HG03378 (cell line): ENCODE results near the gene RAB9B.
"Not testable (repeated sequence)": the region's sequence is repeated elsewhere in the genome, so short reads cannot be mapped to it uniquely, and the experiment has no call there.

Experiments
- ATAC-seq: cut with Tn5 transposase; IDR thresholded peaks from one replicate; pipeline ENCODE4 v1.9.1; 2021; ENCODE audit warnings: mild to moderate bottlenecking, moderate library complexity; ENCODE audit not compliant: unreplicated experiment

The RAB9B gene

GRCh38 chrX:103831803-103832544 is at the start of gene RAB9B:
Gene RAB9B, minus strand, starts transcription at chrX:103832257. Its CDS starts 6,473 bp downstream, at chrX:103825784.
- peak; percentile 62 for ATAC-seq

- no peak for ATAC-seq
These were observed 47.3 kb upstream of the RAB9B start for GRCh38 chrX:103879339-103879738.

- no peak for ATAC-seq
These were observed 46.5 kb upstream of the RAB9B start for GRCh38 chrX:103878466-103879122.

GRCh38 chrX:103877571-103877970 is 45.5 kb upstream of the RAB9B start:
- ATAC-seq: no peak

- ATAC-seq: no peak
These were observed 33.0 kb upstream of the RAB9B start for GRCh38 chrX:103864886-103865534.

GRCh38 chrX:103864149-103864548 is 32.1 kb upstream of the RAB9B start:
- no peak for ATAC-seq

GRCh38 chrX:103861200-103861599 is 29.1 kb upstream of the RAB9B start:
- ATAC-seq: no peak

GRCh38 chrX:103849558-103849957 is 17.5 kb upstream of the RAB9B start:
- no peak for ATAC-seq

GRCh38 chrX:103847174-103847870 is 15.3 kb upstream of the RAB9B start:
- ATAC-seq: no peak

- ATAC-seq: no peak
These were observed 14.3 kb upstream of the RAB9B start for GRCh38 chrX:103846386-103846785.

GRCh38 chrX:103845165-103845653 is 13.2 kb upstream of the RAB9B start:
- ATAC-seq: peak; percentile 82

GRCh38 chrX:103839404-103839803 is 7.3 kb upstream of the RAB9B start:
- no peak for ATAC-seq

- ATAC-seq: peak; percentile 25
These were observed 685 bp downstream of the RAB9B start for GRCh38 chrX:103831342-103831802.

GRCh38 chrX:103830848-103831247 is 1.2 kb downstream of the RAB9B start:
- no peak for ATAC-seq

GRCh38 chrX:103828529-103828928 is 3.5 kb downstream of the RAB9B start:
- no peak for ATAC-seq

GRCh38 chrX:103825881-103826280 is 6.2 kb downstream of the RAB9B start:
- ATAC-seq: no peak

GRCh38 chrX:103823591-103823990 is 8.5 kb downstream of the RAB9B start:
- no peak for ATAC-seq

GRCh38 chrX:103820802-103821201 is 11.3 kb downstream of the RAB9B start:
- ATAC-seq: not testable (repeated sequence)

GRCh38 chrX:103818842-103819619 is 13.0 kb downstream of the RAB9B start:
- no peak for ATAC-seq

GRCh38 chrX:103817502-103817901 is 14.6 kb downstream of the RAB9B start:
- ATAC-seq: peak; percentile 66
